ENCODE data around the gene PPM1D. TPM values are rescaled to one million over a fixed set of nuclear protein-coding genes. Genes with fewer than 3 reads are reported as not detected.

The PPM1D gene
- total and polyA plus RNA-seq, 2 of the 13 experiments (the other 11 are each of a cell fraction or from before 2014, with no cell fraction given): 8.0 to 26.2 TPM

DNA sequence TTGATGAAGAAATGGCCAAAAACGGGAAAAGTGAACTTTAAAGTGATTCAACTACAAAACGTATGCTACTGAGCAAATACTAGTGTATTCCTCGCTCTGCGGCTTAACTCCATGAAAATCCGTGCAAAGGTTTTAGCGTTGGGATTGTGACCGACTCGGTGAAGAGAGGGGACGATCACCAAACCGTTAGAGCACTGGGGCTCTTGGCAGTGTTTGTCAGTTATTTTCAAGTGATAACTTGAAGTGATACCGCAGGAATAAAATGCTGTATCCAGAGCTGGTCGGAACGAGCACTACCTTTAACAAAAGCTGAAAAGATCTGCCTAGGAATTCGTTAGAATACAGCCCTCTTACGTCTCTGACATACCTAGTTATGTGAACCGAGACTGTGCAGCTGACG is 773 bp upstream of the PPM1D start:
- intact Hi-C loops (cut with micrococcal nuclease; ENCODE audit: unreplicated experiment) (no loop called here), in situ Hi-C loops (cut with HindIII; ENCODE audit: extremely low pct_ligation_motif_present, low pct_unique_long_range_greater_than_20kb) (no loop called here)
- peak overlapping the region; percentile 57 to 98 (median 78) for H3K4me3 ChIP-seq (replicated peaks in 1 of 3; ENCODE audit: insufficient read depth in 1 of 3, low read depth in 2 of 3, low read length in 3 of 3)
- H4K20me1 ChIP-seq (ENCODE audit: insufficient read depth, low read length): peaks cover 9% of the 10 kb centered on the region
- TSS peak; percentile 93 for BruUV-seq (replicated peaks)
- peak overlapping the region; percentile 74 for H2AFZ ChIP-seq (ENCODE audit: low read length)
- FAIRE-seq (no peak), ATAC-seq (peak; percentile 0; the same call in 2 of the 3 replicates), DNase-seq (ENCODE audit: low spot score) (no peak)
- no peaks in the 10 kb centered on the region; a peak in 1 of 5 replicates for H3K27me3 ChIP-seq (ENCODE audit: control insufficient read depth in 1 of 2, insufficient read depth in 2 of 2, low read length in 2 of 2)
- ChIA-PET POLR2A (interaction anchor here (0.8 to 2.0 kb wide), 30 partner anchors 8 to 980 kb away, joined by 3 to 42 read pairs (median 4); partner anchors contain the start of genes APPBP2, BCAS3, CLTC and RNFT1), CTCF (ENCODE audit: low intra/inter-chr PET ratio, low total read pairs) (no interaction called here)
- peak overlapping the region; percentile 96 for H3K9ac ChIP-seq (ENCODE audit: insufficient read depth, low read depth, low read length)
- H3K79me2 ChIP-seq (ENCODE audit: insufficient read depth, low read length): peaks cover 41% of the 10 kb centered on the region
- under 1% methylated on average over 17 of the region's 17 CpGs for WGBS (ENCODE audit: low lambda C conversion rate)
- H3K4me2 ChIP-seq (ENCODE audit: low read depth, low read length): peak overlapping the region; percentile 86
- H3K4me1 ChIP-seq (ENCODE audit: insufficient read depth, low read length): peaks cover 25% of the 10 kb centered on the region
- H3K36me3 ChIP-seq (replicated peaks in 1 of 2; ENCODE audit: control insufficient read depth in 1 of 2, insufficient read depth in 2 of 2, low read length in 2 of 2): no peaks in the 10 kb centered on the region
- H3K27ac ChIP-seq (ENCODE audit: extremely low read length, insufficient read depth, low read length): peak overlapping the region; percentile 98
- H3K9me3 ChIP-seq (ENCODE audit: low read length): no peaks in the 10 kb centered on the region
- TF ChIP-seq ZNF383 (CRISPR knock-in tag; IDR thresholded peaks at IDR 0.05; ENCODE audit: borderline replicate concordance) (0 out of 2 replicates have a peak, but pooled peaks have one; percentile 27), ZNF567 (CRISPR knock-in tag; IDR thresholded peaks at IDR 0.05; ENCODE audit: borderline replicate concordance) (0 out of 2 replicates have a peak, but pooled peaks have one; percentile 16), FOXJ3 (CRISPR knock-in tag; IDR thresholded peaks at IDR 0.05; ENCODE audit: borderline replicate concordance) (0 out of 2 replicates have a peak, but pooled peaks have one; percentile 2), ZSCAN30 (CRISPR knock-in tag; IDR thresholded peaks at IDR 0.05) (peak; percentile 19; the same call in 1 of the 2 replicates), RNF2 (conservative IDR thresholded peaks at IDR 0.05; ENCODE audit: low read depth) (no peak), ARID2 (CRISPR knock-in tag; IDR thresholded peaks at IDR 0.05; ENCODE audit: borderline replicate concordance) (0 out of 2 replicates have a peak, but pooled peaks have one; percentile 2), MEF2D (CRISPR knock-in tag; IDR thresholded peaks at IDR 0.05) (no peak), NR2F6 (IDR thresholded peaks at IDR 0.05) (peak; percentile 30; the same call in 1 of the 2 replicates), NR2F6 (CRISPR knock-in tag; IDR thresholded peaks at IDR 0.05) (no peak), ZNF3 (CRISPR knock-in tag; IDR thresholded peaks at IDR 0.05) (0 out of 2 replicates have a peak, but pooled peaks have one; percentile 14), POLR2AphosphoS5 (IDR thresholded peaks at IDR 0.05; ENCODE audit: low read depth, low read length) (peak; percentile 4; the same call in 1 of the 2 replicates), ZSCAN25 (CRISPR knock-in tag; IDR thresholded peaks at IDR 0.05) (no peak), POLR2A (IDR thresholded peaks at IDR 0.05; ENCODE audit: insufficient read depth in 1 of 2, low read depth in 2 of 2, low read length in 2 of 2) (peak in 1 of 2 experiments; percentile 90; a peak in 1 of 4 replicates), NFIC (IDR thresholded peaks at IDR 0.05; ENCODE audit: low read length) (peak; percentile 81; the same call in 1 of the 2 replicates), ZNF230 (CRISPR knock-in tag; IDR thresholded peaks at IDR 0.05) (no peak), ZFP41 (CRISPR knock-in tag; IDR thresholded peaks at IDR 0.05; ENCODE audit: borderline replicate concordance) (peak; percentile 6; the same call in 1 of the 2 replicates), HES4 (CRISPR knock-in tag; IDR thresholded peaks at IDR 0.05; ENCODE audit: borderline replicate concordance) (no peak)
- TF ChIP-seq, protein P1, sequence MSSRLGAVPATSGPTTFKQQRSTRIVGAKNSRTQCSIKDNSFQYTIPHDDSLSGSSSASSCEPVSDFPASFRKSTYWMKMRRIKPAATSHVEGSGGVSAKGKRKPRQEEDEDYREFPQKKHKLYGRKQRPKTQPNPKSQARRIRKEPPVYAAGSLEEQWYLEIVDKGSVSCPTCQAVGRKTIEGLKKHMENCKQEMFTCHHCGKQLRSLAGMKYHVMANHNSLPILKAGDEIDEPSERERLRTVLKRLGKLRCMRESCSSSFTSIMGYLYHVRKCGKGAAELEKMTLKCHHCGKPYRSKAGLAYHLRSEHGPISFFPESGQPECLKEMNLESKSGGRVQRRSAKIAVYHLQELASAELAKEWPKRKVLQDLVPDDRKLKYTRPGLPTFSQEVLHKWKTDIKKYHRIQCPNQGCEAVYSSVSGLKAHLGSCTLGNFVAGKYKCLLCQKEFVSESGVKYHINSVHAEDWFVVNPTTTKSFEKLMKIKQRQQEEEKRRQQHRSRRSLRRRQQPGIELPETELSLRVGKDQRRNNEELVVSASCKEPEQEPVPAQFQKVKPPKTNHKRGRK (CRISPR knock-in tag; IDR thresholded peaks at IDR 0.05): peak; percentile 63; the same call in 1 of the 2 replicates
- TF ChIP-seq, protein P2, sequence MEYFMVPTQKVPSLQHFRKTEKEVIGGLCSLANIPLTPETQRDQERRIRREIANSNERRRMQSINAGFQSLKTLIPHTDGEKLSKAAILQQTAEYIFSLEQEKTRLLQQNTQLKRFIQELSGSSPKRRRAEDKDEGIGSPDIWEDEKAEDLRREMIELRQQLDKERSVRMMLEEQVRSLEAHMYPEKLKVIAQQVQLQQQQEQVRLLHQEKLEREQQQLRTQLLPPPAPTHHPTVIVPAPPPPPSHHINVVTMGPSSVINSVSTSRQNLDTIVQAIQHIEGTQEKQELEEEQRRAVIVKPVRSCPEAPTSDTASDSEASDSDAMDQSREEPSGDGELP (IDR thresholded peaks at IDR 0.05; ENCODE audit: borderline replicate concordance, low read depth): peak; percentile 31; the same call in 1 of the 2 replicates
- TF ChIP-seq, protein P3, sequence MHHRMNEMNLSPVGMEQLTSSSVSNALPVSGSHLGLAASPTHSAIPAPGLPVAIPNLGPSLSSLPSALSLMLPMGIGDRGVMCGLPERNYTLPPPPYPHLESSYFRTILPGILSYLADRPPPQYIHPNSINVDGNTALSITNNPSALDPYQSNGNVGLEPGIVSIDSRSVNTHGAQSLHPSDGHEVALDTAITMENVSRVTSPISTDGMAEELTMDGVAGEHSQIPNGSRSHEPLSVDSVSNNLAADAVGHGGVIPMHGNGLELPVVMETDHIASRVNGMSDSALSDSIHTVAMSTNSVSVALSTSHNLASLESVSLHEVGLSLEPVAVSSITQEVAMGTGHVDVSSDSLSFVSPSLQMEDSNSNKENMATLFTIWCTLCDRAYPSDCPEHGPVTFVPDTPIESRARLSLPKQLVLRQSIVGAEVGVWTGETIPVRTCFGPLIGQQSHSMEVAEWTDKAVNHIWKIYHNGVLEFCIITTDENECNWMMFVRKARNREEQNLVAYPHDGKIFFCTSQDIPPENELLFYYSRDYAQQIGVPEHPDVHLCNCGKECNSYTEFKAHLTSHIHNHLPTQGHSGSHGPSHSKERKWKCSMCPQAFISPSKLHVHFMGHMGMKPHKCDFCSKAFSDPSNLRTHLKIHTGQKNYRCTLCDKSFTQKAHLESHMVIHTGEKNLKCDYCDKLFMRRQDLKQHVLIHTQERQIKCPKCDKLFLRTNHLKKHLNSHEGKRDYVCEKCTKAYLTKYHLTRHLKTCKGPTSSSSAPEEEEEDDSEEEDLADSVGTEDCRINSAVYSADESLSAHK (CRISPR knock-in tag; IDR thresholded peaks at IDR 0.05; ENCODE audit: borderline replicate concordance): no peak

Measured in HepG2 (cell line).